HK-2 (cell line): Measurements from ENCODE around the gene RNF128.

Experiments
- DNase-seq: peaks from one replicate; pipeline ENCODE4 v3.0.0-alpha.2; 2018; ENCODE audit not compliant: unreplicated experiment

RNF128 gene, protein sequence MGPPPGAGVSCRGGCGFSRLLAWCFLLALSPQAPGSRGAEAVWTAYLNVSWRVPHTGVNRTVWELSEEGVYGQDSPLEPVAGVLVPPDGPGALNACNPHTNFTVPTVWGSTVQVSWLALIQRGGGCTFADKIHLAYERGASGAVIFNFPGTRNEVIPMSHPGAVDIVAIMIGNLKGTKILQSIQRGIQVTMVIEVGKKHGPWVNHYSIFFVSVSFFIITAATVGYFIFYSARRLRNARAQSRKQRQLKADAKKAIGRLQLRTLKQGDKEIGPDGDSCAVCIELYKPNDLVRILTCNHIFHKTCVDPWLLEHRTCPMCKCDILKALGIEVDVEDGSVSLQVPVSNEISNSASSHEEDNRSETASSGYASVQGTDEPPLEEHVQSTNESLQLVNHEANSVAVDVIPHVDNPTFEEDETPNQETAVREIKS

DNA sequence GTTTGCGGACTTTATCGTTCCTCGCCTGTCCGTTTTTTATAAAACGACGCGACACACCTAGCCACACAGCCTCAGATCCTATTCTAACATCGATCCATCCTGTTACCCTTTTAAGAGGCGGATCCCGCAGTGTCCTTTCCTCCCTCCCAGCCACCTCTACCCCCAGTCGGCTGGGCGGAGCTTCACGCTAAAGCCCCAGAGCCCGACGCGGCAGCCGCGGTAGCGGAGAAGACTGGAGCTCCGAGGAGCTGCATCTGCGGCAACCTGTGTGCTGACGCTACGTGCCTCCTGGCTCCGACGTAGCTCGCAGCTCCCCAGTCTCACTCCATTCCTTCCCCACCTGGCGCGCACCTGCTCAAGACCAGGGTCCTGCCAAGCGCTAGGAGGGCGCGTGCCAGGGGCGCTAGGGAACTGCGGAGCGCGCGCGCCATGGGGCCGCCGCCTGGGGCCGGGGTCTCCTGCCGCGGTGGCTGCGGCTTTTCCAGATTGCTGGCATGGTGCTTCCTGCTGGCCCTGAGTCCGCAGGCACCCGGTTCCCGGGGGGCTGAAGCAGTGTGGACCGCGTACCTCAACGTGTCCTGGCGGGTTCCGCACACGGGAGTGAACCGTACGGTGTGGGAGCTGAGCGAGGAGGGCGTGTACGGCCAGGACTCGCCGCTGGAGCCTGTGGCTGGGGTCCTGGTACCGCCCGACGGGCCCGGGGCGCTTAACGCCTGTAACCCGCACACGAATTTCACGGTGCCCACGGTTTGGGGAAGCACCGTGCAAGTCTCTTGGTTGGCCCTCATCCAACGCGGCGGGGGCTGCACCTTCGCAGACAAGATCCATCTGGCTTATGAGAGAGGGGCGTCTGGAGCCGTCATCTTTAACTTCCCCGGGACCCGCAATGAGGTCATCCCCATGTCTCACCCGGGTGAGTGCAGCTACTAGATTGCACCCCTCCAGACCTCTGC, at the start of gene RNF128:
TSS of gene RNF128 (plus strand) at position 217 of the 953 bp plus-strand sequence. CDS start at position 430, 213 bp downstream.
- peak; percentile 65 for DNase-seq

DNA sequence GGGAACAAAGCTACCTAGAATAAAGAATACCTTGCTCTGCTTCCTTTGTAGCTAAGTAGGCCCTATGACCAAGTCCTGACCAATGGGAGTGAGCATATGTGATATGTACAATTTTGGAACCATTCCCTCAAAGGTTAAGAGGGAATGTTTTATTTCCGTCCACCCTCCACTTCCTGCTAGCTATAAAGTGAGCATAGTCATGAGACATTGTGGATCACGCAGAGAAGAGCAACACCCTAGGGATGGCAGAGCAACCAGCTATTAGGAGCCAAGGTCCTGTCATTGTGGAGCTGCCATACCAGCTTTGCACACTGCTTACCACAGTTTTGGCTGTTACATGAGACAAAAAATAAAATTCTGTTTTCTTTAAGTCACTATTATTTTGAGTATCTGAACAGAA, 45.8 kb upstream of the RNF128 start:
- DNase-seq: no peak

DNA sequence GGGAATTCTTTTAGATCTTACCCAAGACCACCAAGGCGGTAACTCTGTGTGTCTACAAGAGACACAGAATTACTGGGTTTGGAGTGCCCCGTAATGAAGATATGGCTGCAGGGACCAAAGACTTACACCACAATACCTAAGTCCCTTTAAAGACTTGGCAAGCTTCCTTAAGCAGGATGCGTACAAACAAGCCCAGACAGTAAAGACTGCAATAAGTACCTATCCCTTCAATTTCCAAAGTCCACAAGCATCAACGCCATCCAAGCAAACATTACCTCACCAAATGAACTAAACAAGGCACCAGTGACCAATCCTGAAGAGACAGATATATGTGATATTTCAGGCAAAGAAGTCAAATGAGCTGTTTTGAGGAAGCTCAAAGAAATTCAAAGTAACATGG, 42.3 kb upstream of the RNF128 start:
- no peak for DNase-seq

DNA sequence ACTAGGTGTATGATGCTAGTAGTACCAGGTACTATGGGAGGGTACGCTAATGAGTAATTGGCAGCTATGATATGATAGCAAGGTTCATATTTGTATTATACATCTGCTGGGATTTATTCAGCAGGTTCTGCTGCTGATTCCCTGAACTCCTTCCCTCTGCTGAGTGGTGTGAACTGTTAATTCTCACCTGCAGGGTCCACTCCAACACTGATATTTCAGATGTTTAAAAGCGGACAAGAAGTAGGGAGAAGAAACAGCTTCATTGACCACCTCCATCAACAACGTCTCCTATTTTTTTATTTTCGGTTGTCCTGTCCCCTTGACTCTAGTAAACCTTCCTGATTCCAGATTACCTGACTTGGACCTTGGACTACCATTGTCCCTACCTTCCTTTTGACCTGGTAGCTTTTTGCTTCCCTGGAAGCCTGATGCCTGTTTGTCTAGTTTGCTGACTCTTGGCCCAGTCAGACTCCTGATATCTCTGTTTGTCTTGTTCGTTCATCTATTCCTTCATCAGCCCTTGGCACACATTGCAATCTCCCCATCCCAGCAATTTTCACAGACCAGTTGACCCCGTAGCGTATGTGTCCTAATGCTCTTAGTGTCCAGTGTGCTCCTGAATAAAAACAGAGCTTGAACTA, 34.0 kb upstream of the RNF128 start:
- no peak for DNase-seq

DNA sequence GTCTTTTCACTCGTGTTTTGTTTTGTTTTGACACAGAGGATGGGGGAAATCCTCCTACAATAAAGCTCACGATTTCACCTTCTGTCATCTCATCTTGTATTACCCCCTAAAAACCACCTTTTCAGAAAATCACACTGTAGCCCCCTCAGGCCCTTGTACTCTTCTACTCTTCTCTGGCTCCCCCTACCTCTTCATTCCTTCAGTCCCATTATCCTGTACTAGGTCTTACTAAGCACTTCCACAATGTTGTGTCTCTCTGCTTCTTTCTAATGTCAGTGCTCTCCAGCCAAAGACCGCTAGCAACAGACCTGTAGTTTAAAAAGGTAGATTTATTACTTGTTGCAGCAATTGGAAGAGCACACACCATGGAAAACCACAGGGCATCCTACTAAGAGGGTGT, 30.0 kb upstream of the RNF128 start:
- DNase-seq: no peak

DNA sequence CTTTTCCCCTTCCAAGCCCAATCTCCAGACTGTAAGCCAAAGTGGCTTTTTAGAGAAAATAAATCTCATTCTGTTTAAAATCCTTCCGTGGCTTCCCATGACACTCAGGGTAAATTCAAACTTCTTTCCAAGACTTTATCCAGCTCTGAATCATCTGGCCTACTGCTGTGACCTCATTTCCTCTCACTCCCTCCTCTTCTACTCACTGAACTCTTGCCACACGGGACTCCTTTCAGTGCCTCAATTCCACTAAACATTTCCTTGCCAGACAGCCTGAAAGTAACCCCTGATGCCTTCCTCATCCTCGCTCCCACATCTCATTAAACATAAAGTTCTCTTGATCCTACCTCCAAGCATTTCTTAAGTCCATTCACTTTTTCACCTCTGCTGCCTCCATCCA, 27.8 kb upstream of the RNF128 start:
- DNase-seq: no peak

DNA sequence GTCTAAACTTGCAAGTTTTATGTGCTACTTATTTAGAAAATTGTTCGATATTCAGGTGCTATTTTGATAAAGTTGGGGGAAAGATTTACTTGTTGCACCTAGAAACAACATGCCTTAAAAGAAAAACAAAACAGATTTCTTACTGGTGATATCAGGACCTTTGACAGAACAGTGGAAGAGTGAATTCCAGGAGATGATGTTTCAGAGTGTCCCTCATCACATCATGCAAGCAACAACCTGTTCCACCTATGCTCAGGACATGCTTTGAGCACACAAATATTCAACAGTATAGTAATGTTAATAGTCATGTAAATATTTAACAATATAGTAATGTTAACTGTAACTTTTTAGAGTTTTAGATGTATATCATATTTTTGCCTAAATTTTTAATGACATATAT, 23.9 kb upstream of the RNF128 start:
- no peak for DNase-seq

DNA sequence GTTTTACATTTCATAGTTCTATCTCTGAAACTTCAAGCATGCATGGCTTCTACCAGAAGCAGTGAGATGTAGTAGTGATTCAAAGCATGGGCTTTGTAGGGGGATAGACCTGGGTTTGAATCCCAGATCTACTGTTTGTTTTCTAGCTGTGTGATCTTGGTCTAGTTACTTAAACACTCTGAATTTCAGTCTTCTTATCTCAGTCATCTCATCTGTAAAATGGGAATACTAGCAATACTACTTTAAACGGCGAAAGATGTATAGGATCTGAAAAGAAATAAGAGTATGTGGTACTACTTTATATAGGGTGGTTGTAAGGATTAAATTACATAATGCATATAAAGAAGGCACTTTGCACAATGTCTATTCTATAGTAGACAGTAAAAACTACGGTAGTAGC, 20.0 kb upstream of the RNF128 start:
- no peak for DNase-seq

DNA sequence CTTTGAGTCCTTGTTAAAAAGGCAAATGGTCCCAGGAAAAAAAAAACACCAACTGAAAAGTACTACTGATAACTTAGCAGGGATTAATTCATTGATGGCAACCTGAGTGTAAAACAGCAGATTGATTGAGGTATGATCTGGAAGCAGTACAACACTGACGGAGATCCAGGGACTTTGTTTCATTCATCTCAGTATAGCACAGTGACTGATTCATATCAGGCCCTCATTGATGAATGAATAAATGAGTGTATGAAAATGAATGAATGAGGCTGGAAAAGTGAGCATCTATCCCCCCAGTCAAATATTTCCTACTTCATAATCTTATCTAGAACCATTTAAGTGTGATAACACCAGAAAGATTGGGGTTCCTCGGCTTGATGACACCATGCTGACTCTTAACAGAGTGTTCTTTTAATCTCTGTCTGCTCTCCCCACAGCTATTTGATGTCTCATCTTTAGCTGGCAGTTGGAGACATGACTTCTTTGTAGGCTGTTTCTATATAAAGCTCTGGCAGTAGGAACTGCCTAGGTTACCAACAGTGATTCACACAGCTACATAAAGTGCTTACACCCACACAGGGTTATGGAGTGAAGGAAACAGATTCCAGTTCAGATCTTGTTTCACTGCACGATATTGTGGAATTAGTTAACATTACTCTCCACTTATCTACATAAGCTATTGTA, 18.6 kb upstream of the RNF128 start:
- peak; percentile 8 for DNase-seq

DNA sequence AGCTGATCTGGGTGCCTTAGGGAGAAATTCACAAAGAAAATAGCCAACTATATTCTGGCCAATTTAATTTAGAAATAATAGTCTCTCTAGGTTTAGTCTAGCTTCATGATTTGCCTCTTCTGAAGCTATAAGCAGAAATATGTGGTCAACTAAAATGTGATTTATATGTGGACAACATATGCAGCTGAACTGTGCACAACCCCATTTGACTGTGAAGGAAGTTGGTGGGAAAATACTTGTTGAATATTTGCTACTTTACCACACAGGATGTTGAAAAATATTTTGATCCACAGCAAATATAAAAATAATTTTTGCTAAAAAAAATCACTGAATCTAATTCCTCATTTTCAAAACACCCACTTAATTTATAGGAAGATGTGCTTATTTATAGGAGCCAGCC, 15.7 kb upstream of the RNF128 start:
- no peak for DNase-seq

DNA sequence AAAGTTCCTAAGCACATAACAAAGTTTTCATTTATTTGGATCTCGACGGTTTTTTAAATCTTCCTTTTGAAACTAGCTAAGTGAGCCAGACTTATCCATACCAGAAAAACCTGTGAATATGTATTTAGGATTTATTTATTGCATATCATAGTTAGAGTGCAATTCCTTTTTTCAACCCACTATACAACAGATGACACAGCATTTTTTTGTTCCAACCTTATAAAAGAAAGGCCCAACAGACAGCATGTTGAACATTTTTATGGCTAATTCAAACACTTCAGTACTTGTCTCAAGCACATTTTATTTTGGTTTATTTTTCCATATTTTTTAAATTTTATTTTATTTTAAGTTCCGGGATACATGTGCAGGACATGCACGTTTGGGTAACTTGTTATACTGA, 15.1 kb upstream of the RNF128 start:
- DNase-seq: no peak

DNA sequence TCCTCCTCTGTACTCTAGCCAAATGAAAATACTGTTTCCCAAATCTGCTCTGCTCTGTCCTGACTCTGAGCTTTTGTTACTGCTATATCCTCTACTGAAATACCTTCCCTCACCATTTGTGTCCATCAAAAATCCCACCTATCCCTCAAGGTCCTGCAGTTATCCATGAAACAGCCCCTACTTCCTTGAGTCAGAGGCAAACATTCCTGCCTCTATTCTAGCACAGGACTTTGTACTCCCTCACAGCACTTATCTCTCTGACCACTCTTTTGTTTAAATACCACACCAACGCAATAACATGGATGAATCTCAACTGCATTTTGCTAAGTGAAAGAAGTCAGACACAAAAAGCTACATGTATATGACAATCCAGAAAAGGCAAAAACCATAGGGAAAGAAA, 10.5 kb upstream of the RNF128 start:
- DNase-seq: no peak

DNA sequence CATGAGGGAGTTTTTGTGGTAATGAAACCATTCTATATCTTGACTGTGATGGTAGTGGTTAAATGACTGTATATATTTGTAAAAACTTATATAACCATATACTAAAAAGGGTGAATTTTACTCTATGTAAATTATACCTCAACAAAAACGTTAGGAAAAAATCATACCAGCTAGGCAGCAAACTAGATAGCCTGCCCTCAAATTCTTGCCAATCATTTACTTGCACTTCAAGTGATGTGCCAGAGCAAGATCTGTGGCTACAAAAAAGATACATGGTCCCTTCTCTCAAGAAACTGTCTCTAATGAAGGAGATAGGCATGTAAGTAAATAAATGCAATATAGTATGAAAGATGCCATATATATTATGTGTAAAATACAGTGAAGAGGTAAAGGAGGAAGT, 10.0 kb upstream of the RNF128 start:
- no peak for DNase-seq

DNA sequence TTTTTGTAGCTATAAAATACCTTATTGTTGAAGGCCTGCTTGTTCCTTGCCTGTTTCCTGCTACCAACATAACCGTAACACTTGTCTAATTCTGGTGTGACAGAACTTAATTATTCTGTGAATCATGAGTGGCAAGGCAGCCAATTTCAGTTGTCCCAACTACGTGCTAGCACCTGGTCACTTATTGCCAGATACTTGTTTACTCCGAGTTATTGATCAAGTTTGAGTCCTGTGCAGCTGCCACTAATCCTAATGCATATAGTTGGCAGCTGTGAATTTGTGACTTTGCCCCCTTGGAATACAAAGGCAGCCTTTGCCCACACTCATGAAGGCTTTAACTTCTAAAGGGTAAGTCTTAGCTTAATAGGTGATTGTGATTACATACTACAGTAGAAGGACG, 7.8 kb upstream of the RNF128 start:
- DNase-seq: no peak

DNA sequence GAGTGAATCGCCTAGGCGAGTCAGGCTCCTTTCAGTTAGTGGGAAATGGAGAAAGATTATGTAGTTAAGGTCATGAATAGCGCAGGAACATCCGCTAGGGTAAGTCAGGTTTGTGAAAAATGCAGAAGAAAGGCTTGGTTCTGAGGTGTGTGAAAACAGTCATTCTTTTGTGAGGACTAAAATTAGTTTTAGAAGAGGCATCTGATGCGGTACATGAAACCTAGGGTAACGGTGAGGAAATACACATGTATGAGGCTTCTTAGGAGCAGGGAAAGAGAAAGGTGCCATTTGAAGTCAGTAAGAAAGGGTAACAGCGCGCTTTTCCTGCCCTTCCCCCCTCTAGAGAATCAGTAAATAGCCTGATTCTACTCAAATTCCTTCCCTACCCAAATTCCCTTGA, 570 bp upstream of the RNF128 start:
- DNase-seq: peak; percentile 1

DNA sequence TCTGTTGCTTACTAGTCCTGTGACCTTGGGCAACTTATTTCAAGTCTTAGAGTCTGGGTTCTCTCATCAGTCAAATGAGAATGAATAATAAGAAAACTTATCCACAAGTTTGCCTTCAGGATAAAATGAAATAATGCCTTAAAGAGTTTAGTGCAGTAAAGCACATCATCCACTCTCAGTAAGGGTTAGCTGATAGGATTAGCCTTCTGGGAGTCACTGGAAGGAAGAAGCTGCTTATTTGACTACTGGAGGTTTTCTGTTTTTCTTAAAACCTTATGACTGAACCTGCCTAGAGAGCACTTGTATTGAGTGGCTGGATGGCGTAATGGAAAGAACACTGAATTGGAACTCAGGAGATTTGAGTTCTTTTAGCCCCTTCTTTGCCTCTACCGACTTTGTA, 1.8 kb downstream of the RNF128 start:
- no peak for DNase-seq

DNA sequence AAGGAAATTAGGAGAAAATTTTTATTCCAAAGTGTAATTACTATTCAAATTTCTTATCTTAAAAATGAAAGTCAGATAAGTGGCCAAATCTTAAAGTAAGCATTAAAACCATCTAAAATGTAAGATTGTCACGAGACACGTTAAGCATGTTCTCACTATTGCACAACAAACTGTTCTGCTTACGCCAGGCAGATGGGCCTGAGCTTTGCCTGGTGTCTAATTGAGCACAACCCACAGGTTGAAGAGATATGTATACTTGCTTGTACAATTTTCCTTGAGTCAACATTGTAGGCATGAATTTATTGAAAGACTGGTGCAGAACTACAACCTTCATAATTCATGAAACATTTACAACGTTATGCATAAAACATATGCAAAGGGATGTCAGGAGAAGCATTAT, 3.9 kb downstream of the RNF128 start:
- no peak for DNase-seq

DNA sequence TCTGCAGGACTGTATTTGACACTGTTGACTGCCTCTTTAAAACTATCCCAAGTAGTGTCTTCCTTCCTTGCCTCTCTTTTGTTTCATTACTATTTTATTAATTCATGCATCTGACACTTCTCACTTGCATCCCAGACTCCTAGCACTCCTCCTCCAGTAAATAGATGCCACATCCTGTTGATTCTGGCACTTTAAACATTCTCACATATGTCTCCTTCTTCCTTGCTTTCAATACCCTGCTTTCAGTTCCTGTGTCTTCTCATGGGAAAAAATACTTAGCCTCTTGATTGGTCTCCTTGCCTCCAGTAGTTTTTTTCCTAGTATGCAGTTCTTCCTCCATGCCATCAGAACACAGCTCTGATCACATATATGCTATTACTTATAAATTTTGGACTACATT, 5.1 kb downstream of the RNF128 start:
- no peak for DNase-seq

DNA sequence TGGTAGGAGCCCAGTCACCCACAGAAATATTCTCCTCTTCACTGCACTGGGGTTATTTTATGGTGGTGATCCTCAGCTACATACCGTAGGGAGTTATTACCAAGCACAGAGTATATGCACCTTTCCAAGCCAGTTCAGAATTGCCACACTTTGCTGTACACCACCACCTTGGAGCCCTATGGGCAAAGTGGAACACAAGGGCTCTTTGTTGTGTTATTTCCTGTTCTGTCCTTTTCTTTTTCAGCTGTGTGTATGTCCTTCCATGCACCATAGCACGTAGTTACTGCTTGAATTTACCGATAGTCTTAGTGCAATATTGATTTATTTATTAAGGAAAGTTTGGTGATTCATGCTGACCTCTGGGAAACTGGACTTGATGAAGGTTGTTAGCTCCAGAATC, 8.3 kb downstream of the RNF128 start:
- no peak for DNase-seq

DNA sequence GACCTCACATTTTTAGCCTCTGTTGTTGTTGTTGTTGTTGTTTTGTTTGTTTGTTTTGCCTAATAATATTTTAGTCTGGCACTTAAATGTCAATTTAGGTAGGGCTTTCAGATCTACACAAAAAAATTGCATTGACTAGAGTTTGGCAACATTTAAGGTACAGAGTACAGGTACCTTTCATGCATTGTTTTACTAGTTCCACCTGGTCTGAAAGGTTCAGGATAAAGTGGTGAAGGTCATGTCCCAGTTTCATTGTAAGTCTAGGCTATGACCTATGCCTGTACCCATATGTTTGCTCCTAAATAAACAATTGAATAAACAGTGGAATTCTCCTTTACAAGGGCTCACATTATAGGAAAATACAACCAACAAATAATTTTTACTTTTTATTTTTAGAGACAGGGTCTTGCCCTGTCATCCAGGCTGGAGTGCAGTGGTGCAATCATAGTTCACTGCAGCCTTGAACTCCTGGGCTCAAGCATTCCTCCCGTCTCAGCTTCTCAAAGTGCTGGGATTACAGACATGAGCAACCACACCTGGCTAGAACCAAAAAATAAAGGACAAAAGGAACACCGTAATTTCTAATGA, 13.8 kb downstream of the RNF128 start:
- no peak for DNase-seq

DNA sequence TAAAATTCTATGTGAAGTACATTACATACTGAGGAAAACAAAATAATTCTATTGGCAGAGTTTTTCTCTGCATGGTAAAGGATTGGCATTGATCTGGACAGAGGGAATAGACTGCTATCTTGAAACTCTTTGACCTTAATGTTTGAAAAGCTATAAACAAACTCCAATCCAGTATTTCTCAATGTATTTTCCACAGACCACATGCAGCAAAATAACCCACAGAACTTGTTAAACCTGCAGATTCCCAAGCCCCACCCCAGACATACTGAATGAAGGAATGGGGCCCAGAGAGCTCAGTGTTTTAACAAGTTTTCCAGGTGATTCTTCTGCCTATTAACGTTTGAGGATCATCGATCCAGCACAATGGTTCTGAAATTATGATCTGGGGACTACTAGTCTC, 15.7 kb downstream of the RNF128 start:
- DNase-seq: no peak
